Left lobe of liver (tissue), 2 donors: ENCODE measurements around the gene PTPRD. TPM values are rescaled to one million over a fixed set of nuclear protein-coding genes. Genes with fewer than 3 reads are reported as not detected.

Experiments
- ATAC-seq: fragments of 200-7000 bp; cut with Tn5 transposase; one replicate; pipeline ENCODE4 v1.9.1; 2020; ENCODE audit warnings: mild to moderate bottlenecking, moderate library complexity
- DNase-seq: peaks from one replicate; pipeline ENCODE4 v3.0.0-alpha.2; 2020; ENCODE audit warnings: low spot score
- total RNA-seq: library from RNA; stranded (reverse); gene quantifications from one replicate; pipeline ENCODE4 v1.2.1, GENCODE V29; 2021
- donor health status: DM: no; HTN: no; CAD: no; lungs with moderate emphysema.
- donor health status: DM: no; HTN: yes; CAD: no.

Gene PTPRD
- total RNA-seq, 1 donor from 2014 or later = 29.4 TPM

- ATAC-seq (no peak), DNase-seq (no peak)
Observed at GRCh38 chr9:10208691-10209069, 404.1 kb downstream of the PTPRD start.

- no peak for ATAC-seq
- no peak for DNase-seq
Observed at GRCh38 chr9:10204276-10204675, 408.5 kb downstream of the PTPRD start.

- ATAC-seq (no peak), DNase-seq (no peak)
Observed at GRCh38 chr9:10173561-10173960, 439.2 kb downstream of the PTPRD start.

GRCh38 chr9:10172476-10172875, 440.3 kb downstream of the PTPRD start:
- DNase-seq (no peak), ATAC-seq (no peak)

- DNase-seq = no peak
Observed at GRCh38 chr9:10168241-10168640, 444.6 kb downstream of the PTPRD start.

GRCh38 chr9:10148796-10149195, 464.0 kb downstream of the PTPRD start:
- ATAC-seq (no peak), DNase-seq (no peak)

More at GRCh38 chr9:10168241-10168640, 444.6 kb downstream of the PTPRD start:
- ATAC-seq = no peak

GRCh38 chr9:10146517-10147331, 466.1 kb downstream of the PTPRD start:
- peak; percentile 91 for ATAC-seq

GRCh38 chr9:10144355-10144754, 468.4 kb downstream of the PTPRD start:
- DNase-seq (no peak), ATAC-seq (no peak)

More at GRCh38 chr9:10146517-10147331, 466.1 kb downstream of the PTPRD start:
- peak; percentile 51 for DNase-seq

GRCh38 chr9:10135553-10135952, 477.2 kb downstream of the PTPRD start:
- ATAC-seq (no peak), DNase-seq (no peak)

GRCh38 chr9:10134266-10134665, 478.5 kb downstream of the PTPRD start:
- DNase-seq (no peak), ATAC-seq (no peak)

- ATAC-seq = no peak
Observed at GRCh38 chr9:10130061-10130675, 482.6 kb downstream of the PTPRD start.

GRCh38 chr9:10127867-10128266, 484.9 kb downstream of the PTPRD start:
- no peak for ATAC-seq

More at GRCh38 chr9:10130061-10130675, 482.6 kb downstream of the PTPRD start:
- DNase-seq = no peak

GRCh38 chr9:10112798-10113197, 500.0 kb downstream of the PTPRD start:
- no peak for DNase-seq
- ATAC-seq = no peak

More at GRCh38 chr9:10127867-10128266, 484.9 kb downstream of the PTPRD start:
- no peak for DNase-seq

- ATAC-seq (no peak), DNase-seq (no peak)
Observed at GRCh38 chr9:10112070-10112469, 500.7 kb downstream of the PTPRD start.

- ATAC-seq (no peak), DNase-seq (no peak)
Observed at GRCh38 chr9:10108815-10109214, 504.0 kb downstream of the PTPRD start.

GRCh38 chr9:10104774-10105173, 508.0 kb downstream of the PTPRD start:
- ATAC-seq (no peak), DNase-seq (no peak)

- no peak for DNase-seq
- ATAC-seq = no peak
Observed at GRCh38 chr9:10095208-10095607, 517.6 kb downstream of the PTPRD start.

- ATAC-seq (no peak), DNase-seq (no peak)
Observed at GRCh38 chr9:10094563-10094962, 518.2 kb downstream of the PTPRD start.

GRCh38 chr9:10080012-10080411, 532.8 kb downstream of the PTPRD start:
- DNase-seq (no peak), ATAC-seq (no peak)

- no peak for ATAC-seq
Observed at GRCh38 chr9:10079284-10079964, 533.4 kb downstream of the PTPRD start.

GRCh38 chr9:10071579-10071978, 541.2 kb downstream of the PTPRD start:
- no peak for ATAC-seq
- no peak for DNase-seq

More at GRCh38 chr9:10079284-10079964, 533.4 kb downstream of the PTPRD start:
- no peak for DNase-seq
